Activated CD8-positive, alpha-beta T cell treated with anti-CD3 and anti-CD28 coated beads for 36 hours (primary cell): Measurements from ENCODE around the gene NKX1-1. TPM values are rescaled to one million over a fixed set of nuclear protein-coding genes. Genes with fewer than 3 reads are reported as not detected.

Source experiments
- ATAC-seq: fragments of 200-7000 bp; cut with Tn5 transposase; one replicate; pipeline ENCODE4 v1.10.0; 2021; ENCODE audit warnings: mild to moderate bottlenecking, moderate library complexity
- CTCF ChIA-PET: fragments of 350-600 bp; sonication (Branson Sonifier 250); formaldehyde crosslinking; loops from one replicate; lab custom pipeline; 2021; ENCODE audit warnings: antibody characterized with exemption; lab: Charles Lee
- POLR2A ChIA-PET: fragments of 350-600 bp; sonication (Branson Sonifier 250); formaldehyde crosslinking; loops from one replicate; lab custom pipeline; 2021; ENCODE audit warnings: antibody characterized with exemption; lab: Charles Lee
- DNase-seq: peaks from one replicate; pipeline ENCODE4 v3.0.0-alpha.2; 2020
- H3K27ac Mint-ChIP-seq: one replicate; pipeline ENCODE4 v1.8.0; 2021; ENCODE audit warnings: mild to moderate bottlenecking, mixed read lengths
- H3K27me3 Mint-ChIP-seq: one replicate; pipeline ENCODE4 v1.8.0; 2021; ENCODE audit warnings: mixed read lengths
- H3K36me3 Mint-ChIP-seq: one replicate; pipeline ENCODE4 v1.8.0; 2021; ENCODE audit warnings: low read depth, mixed read lengths
- H3K4me1 Mint-ChIP-seq: one replicate; pipeline ENCODE4 v1.8.0; 2021; ENCODE audit warnings: low read depth, mixed read lengths
- H3K4me3 Mint-ChIP-seq: one replicate; pipeline ENCODE4 v1.8.0; 2021; ENCODE audit warnings: mild to moderate bottlenecking, moderate library complexity, mixed read lengths
- H3K9me3 Mint-ChIP-seq: one replicate; pipeline ENCODE4 v1.8.0; 2021; ENCODE audit warnings: mixed read lengths
- CTCF ChIP-seq: fragments of 200-600 bp; IDR thresholded peaks from one replicate; pipeline ENCODE4 v1.8.0; 2022; ENCODE audit warnings: antibody characterized with exemption, mild to moderate bottlenecking
- intact Hi-C: fragments of 100-400 bp; cut with micrococcal nuclease; formaldehyde crosslinking; loops from one replicate; pipeline ENCODE4 v1.10.0; 2022
- total RNA-seq, 2 experiments: library from RNA; stranded (reverse); gene quantifications; one replicate each; pipeline ENCODE4 v1.2.3, GENCODE V29; 2021

Gene NKX1-1
- total RNA-seq, 2 experiments from 2014 or later: not detected

GRCh38 chr4:1369091-1369450 is 37.2 kb downstream of the NKX1-1 start:
- ATAC-seq: no peak

GRCh38 chr4:1368421-1369090 is 37.7 kb downstream of the NKX1-1 start:
- CTCF ChIA-PET: no interaction called here
- H3K4me1 Mint-ChIP-seq: no peaks in the 10 kb centered on the region
- DNase-seq (no peak), ATAC-seq (no peak)
- POLR2A ChIA-PET: no interaction called here
- H3K27ac Mint-ChIP-seq: no peak overlapping the region
- H3K36me3 Mint-ChIP-seq: peaks cover 9% of the 10 kb centered on the region
- TF ChIP-seq CTCF: no peak
- no peaks in the 10 kb centered on the region for H3K27me3 Mint-ChIP-seq
- H3K4me3 Mint-ChIP-seq: no peak overlapping the region
- intact Hi-C loops: no loop called here
- H3K9me3 Mint-ChIP-seq: no peaks in the 10 kb centered on the region

More at GRCh38 chr4:1369091-1369450, 37.2 kb downstream of the NKX1-1 start:
- Mint-ChIP-seq H3K36me3 (peaks cover 11% of the 10 kb centered on the region), H3K9me3 (no peaks in the 10 kb centered on the region), H3K27ac (no peak overlapping the region), H3K4me3 (no peak overlapping the region), H3K27me3 (no peaks in the 10 kb centered on the region), H3K4me1 (no peaks in the 10 kb centered on the region)
- ChIA-PET POLR2A (no interaction called here), CTCF (no interaction called here)
- intact Hi-C loops: no loop called here
- DNase-seq: no peak
- TF ChIP-seq CTCF: no peak

GRCh38 chr4:1367936-1368289 is 38.3 kb downstream of the NKX1-1 start:
- intact Hi-C loops: no loop called here

GRCh38 chr4:1367230-1367935 is 38.9 kb downstream of the NKX1-1 start:
- no peaks in the 10 kb centered on the region for H3K27me3 Mint-ChIP-seq

More at GRCh38 chr4:1367936-1368289, 38.3 kb downstream of the NKX1-1 start:
- no peaks in the 10 kb centered on the region for H3K27me3 Mint-ChIP-seq
- peaks cover 6% of the 10 kb centered on the region for H3K36me3 Mint-ChIP-seq
- CTCF ChIA-PET: no interaction called here
- TF ChIP-seq CTCF: no peak
- no peak overlapping the region for H3K27ac Mint-ChIP-seq
- no peak overlapping the region for H3K4me3 Mint-ChIP-seq
- ATAC-seq (no peak), DNase-seq (no peak)
- H3K9me3 Mint-ChIP-seq: no peaks in the 10 kb centered on the region
- H3K4me1 Mint-ChIP-seq: no peaks in the 10 kb centered on the region
- POLR2A ChIA-PET: no interaction called here

More at GRCh38 chr4:1367230-1367935, 38.9 kb downstream of the NKX1-1 start:
- no peak for ATAC-seq
- Mint-ChIP-seq H3K36me3 (peaks cover 4% of the 10 kb centered on the region), H3K4me3 (no peak overlapping the region), H3K27ac (no peak overlapping the region), H3K9me3 (no peaks in the 10 kb centered on the region), H3K4me1 (no peaks in the 10 kb centered on the region)
- DNase-seq: no peak
- intact Hi-C loops: no loop called here
- no peak for TF ChIP-seq CTCF
- ChIA-PET CTCF (no interaction called here), POLR2A (no interaction called here)
